Astrocyte (in vitro differentiated cells and primary cell): ENCODE data around the gene TRAPPC3L. TPM values are rescaled to one million over a fixed set of nuclear protein-coding genes. Genes with fewer than 3 reads are reported as not detected.
A peak's percentile ranks its signal among the peaks of the same experiment; 100 is the strongest.

Experiments used
- DNase-seq: peaks from one replicate; pipeline ENCODE4 v3.0.0-alpha.2; 2010; ENCODE audit warnings: low read depth
- FAIRE-seq: peaks from 2 replicates; lab custom pipeline; 2011; peaks lifted over from hg19 to GRCh38; lab: Jason Lieb, UNC
- H2AFZ ChIP-seq: 2 replicates; pipeline ENCODE4 v1.6.0; 2012; ENCODE audit warnings: low read depth, low read length, inconsistent platforms
- H3K27ac ChIP-seq: 2 replicates; pipeline ENCODE4 v1.5.1; 2011; ENCODE audit warnings: low read depth, low read length, inconsistent platforms
- H3K27me3 ChIP-seq: 2 replicates; pipeline ENCODE4 v1.6.0; 2011; ENCODE audit warnings: low read length, inconsistent platforms; ENCODE audit not compliant: insufficient read depth
- H3K36me3 ChIP-seq: 2 replicates; pipeline ENCODE4 v1.5.1; 2011; ENCODE audit warnings: low read length, inconsistent platforms; ENCODE audit not compliant: insufficient read depth
- H3K4me1 ChIP-seq: 2 replicates; pipeline ENCODE4 v1.5.1; 2011; ENCODE audit warnings: low read length, inconsistent platforms; ENCODE audit not compliant: insufficient read depth
- H3K4me2 ChIP-seq: 2 replicates; pipeline ENCODE4 v1.6.0; 2012; ENCODE audit warnings: low read length, inconsistent platforms
- H3K4me3 ChIP-seq: 2 replicates; pipeline ENCODE4 v1.5.1; 2011; ENCODE audit warnings: low read depth, mild to moderate bottlenecking, low read length, inconsistent platforms; ENCODE audit not compliant: insufficient read depth
- H3K79me2 ChIP-seq: 2 replicates; pipeline ENCODE4 v1.6.0; 2012; ENCODE audit warnings: mild to moderate bottlenecking, low read length, inconsistent platforms; ENCODE audit not compliant: insufficient read depth
- H3K9ac ChIP-seq: 2 replicates; pipeline ENCODE4 v1.6.0; 2012; ENCODE audit warnings: mild to moderate bottlenecking, low read length, inconsistent platforms
- H3K9me3 ChIP-seq: 2 replicates; pipeline ENCODE4 v1.5.1; 2012; ENCODE audit warnings: low read depth, mild to moderate bottlenecking, low read length, inconsistent platforms; ENCODE audit not compliant: insufficient read depth
- H4K20me1 ChIP-seq: 2 replicates; pipeline ENCODE4 v1.6.0; 2012; ENCODE audit warnings: low read length, inconsistent platforms; ENCODE audit not compliant: insufficient read depth
- H3K27ac Mint-ChIP-seq: one replicate; pipeline ENCODE4 v1.8.0; 2021; ENCODE audit warnings: mild to moderate bottlenecking, mixed read lengths; ENCODE audit not compliant: unreplicated experiment
- H3K27me3 Mint-ChIP-seq: one replicate; pipeline ENCODE4 v1.8.0; 2021; ENCODE audit warnings: low read depth, mixed read lengths; ENCODE audit not compliant: unreplicated experiment
- H3K36me3 Mint-ChIP-seq: one replicate; pipeline ENCODE4 v1.8.0; 2021; ENCODE audit warnings: low read depth, mixed read lengths; ENCODE audit not compliant: unreplicated experiment
- H3K4me1 Mint-ChIP-seq: one replicate; pipeline ENCODE4 v1.8.0; 2021; ENCODE audit warnings: low read depth, mixed read lengths; ENCODE audit not compliant: unreplicated experiment
- H3K4me3 Mint-ChIP-seq: one replicate; pipeline ENCODE4 v1.8.0; 2021; ENCODE audit warnings: mild to moderate bottlenecking, moderate library complexity, mixed read lengths; ENCODE audit not compliant: unreplicated experiment
- H3K9me3 Mint-ChIP-seq: one replicate; pipeline ENCODE4 v1.8.0; 2021; ENCODE audit warnings: mild to moderate bottlenecking, mixed read lengths; ENCODE audit not compliant: unreplicated experiment
- EZH2 ChIP-seq: IDR thresholded peaks from 2 replicates; pipeline ENCODE4 v1.6.1; 2012; ENCODE audit warnings: mild to moderate bottlenecking, low read length, inconsistent platforms; ENCODE audit not compliant: insufficient read depth
- total RNA-seq: library from RNA; stranded (reverse); gene quantifications from 2 replicates; pipeline ENCODE4 v1.2.1, GENCODE V29; 2021
- TF ChIP-seq, protein P1 (sequence below): IDR thresholded peaks from 2 replicates; pipeline ENCODE4 v1.5.1; 2011; ENCODE audit warnings: low read depth, mild to moderate bottlenecking, inconsistent platforms, low read length, moderate library complexity; ENCODE audit not compliant: insufficient read depth

The TRAPPC3L gene
- total RNA-seq, 1 donor from 2014 or later = not detected

DNA sequence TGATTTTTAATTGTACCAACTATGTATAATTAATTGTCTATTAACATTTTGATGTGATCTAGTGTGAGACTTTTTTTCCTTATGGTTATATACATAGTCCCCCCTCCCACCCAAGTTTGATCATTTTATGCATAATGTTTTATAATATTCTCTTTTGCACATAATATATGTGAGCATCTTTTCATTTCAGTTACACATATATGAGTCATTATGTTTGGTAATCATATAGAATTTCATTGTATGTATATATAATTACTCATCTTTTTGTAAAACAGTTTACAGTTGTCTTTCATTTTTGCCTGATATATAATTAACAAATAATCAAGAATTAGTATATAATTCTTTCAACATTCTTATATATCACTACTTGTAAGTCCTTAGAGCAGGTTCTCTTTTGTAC lies 40.8 kb upstream of the TRAPPC3L start:
- no peaks in the 10 kb centered on the region for H3K4me1 ChIP-seq
- H3K9me3 ChIP-seq = no peaks in the 10 kb centered on the region
- H3K27ac ChIP-seq = no peak overlapping the region
- H3K27ac Mint-ChIP-seq = no peak overlapping the region
- no peak overlapping the region for H3K4me3 Mint-ChIP-seq
- FAIRE-seq = no peak
- H3K9me3 Mint-ChIP-seq = no peaks in the 10 kb centered on the region
- no peaks in the 10 kb centered on the region for H3K27me3 ChIP-seq
- DNase-seq = no peak
- H2AFZ ChIP-seq = no peak overlapping the region
- H4K20me1 ChIP-seq = peaks cover 17% of the 10 kb centered on the region
- no peak overlapping the region for H3K9ac ChIP-seq
- H3K4me3 ChIP-seq = no peak overlapping the region
- no peaks in the 10 kb centered on the region for H3K27me3 Mint-ChIP-seq
- H3K36me3 ChIP-seq = peaks cover 25% of the 10 kb centered on the region
- peaks cover 3% of the 10 kb centered on the region for H3K36me3 Mint-ChIP-seq
- peaks cover 31% of the 10 kb centered on the region for H3K79me2 ChIP-seq
- no peak overlapping the region for H3K4me2 ChIP-seq
- no peaks in the 10 kb centered on the region for H3K4me1 Mint-ChIP-seq
- no peak for TF ChIP-seq EZH2
- TF ChIP-seq, protein P1, sequence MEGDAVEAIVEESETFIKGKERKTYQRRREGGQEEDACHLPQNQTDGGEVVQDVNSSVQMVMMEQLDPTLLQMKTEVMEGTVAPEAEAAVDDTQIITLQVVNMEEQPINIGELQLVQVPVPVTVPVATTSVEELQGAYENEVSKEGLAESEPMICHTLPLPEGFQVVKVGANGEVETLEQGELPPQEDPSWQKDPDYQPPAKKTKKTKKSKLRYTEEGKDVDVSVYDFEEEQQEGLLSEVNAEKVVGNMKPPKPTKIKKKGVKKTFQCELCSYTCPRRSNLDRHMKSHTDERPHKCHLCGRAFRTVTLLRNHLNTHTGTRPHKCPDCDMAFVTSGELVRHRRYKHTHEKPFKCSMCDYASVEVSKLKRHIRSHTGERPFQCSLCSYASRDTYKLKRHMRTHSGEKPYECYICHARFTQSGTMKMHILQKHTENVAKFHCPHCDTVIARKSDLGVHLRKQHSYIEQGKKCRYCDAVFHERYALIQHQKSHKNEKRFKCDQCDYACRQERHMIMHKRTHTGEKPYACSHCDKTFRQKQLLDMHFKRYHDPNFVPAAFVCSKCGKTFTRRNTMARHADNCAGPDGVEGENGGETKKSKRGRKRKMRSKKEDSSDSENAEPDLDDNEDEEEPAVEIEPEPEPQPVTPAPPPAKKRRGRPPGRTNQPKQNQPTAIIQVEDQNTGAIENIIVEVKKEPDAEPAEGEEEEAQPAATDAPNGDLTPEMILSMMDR = no peak

DNA sequence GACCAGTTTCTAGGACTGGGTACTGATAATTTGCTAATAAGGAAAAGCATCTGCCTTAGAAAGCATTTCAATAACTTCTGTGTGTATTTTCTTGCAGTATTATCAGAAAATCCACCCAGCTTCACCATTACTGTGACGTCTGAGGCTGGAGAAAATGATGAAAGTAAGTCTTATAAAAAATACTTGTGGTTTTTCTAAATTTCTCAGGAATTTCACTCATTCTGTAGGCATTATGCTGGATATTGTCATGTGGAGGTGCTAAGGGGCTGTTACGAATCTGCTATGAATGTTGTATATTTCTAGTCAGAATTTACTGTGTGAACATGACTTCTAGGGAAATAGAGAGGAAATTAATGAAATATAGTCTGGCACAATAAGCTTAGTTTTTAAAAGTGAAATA lies 34.7 kb upstream of the TRAPPC3L start:
- peak overlapping the region; percentile 48 for H3K27ac Mint-ChIP-seq
- Histone ChIP-seq H3K79me2 (peaks cover 70% of the 10 kb centered on the region), H2AFZ (no peak overlapping the region), H3K4me3 (no peak overlapping the region), H3K4me1 (no peaks in the 10 kb centered on the region), H3K9me3 (no peaks in the 10 kb centered on the region), H3K36me3 (peaks cover 14% of the 10 kb centered on the region), H3K4me2 (peak overlapping the region; percentile 14), H3K9ac (no peak overlapping the region), H4K20me1 (peaks cover 25% of the 10 kb centered on the region), H3K27ac (peak overlapping the region; percentile 28), H3K27me3 (no peaks in the 10 kb centered on the region)
- FAIRE-seq = no peak
- no peak for TF ChIP-seq EZH2
- TF ChIP-seq, protein P1 = no peak
- H3K4me3 Mint-ChIP-seq = no peak overlapping the region
- H3K4me1 Mint-ChIP-seq = peaks cover 20% of the 10 kb centered on the region
- DNase-seq = peak; percentile 69
- peaks cover 12% of the 10 kb centered on the region for H3K36me3 Mint-ChIP-seq
- no peaks in the 10 kb centered on the region for H3K27me3 Mint-ChIP-seq
- H3K9me3 Mint-ChIP-seq = no peaks in the 10 kb centered on the region

DNA sequence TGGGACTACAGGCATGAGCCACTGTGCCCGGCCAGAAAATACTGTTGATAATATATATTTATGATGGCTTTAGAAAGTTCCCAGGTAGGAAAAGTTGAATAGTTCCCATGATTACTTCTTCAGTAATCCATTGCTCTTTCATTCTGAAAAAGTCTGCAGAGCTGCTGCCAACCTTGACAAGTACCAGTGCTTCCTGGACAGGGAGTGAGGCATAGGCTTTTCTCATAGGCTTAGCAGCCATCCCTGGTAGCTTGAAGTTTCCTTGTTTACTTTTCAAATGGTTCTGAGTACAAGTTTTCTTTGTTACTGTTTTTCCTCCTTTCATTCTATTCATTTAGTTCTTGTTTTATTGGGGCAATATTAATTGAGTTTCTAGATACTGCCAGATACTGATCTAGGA lies 33.7 kb upstream of the TRAPPC3L start:
- no peaks in the 10 kb centered on the region for H3K4me1 ChIP-seq
- H3K36me3 ChIP-seq = peaks cover 12% of the 10 kb centered on the region
- Mint-ChIP-seq H3K4me1 (peaks cover 20% of the 10 kb centered on the region), H3K36me3 (peaks cover 9% of the 10 kb centered on the region), H3K27me3 (no peaks in the 10 kb centered on the region), H3K9me3 (no peaks in the 10 kb centered on the region), H3K4me3 (no peak overlapping the region), H3K27ac (no peak overlapping the region)
- TF ChIP-seq, protein P1 = no peak
- TF ChIP-seq EZH2 = no peak
- no peak for FAIRE-seq
- H3K27ac ChIP-seq = no peak overlapping the region
- H2AFZ ChIP-seq = no peak overlapping the region
- H3K27me3 ChIP-seq = no peaks in the 10 kb centered on the region
- H4K20me1 ChIP-seq = peaks cover 23% of the 10 kb centered on the region
- DNase-seq = no peak
- H3K9ac ChIP-seq = no peak overlapping the region
- H3K4me2 ChIP-seq = no peak overlapping the region
- no peaks in the 10 kb centered on the region for H3K9me3 ChIP-seq
- no peak overlapping the region for H3K4me3 ChIP-seq
- peaks cover 76% of the 10 kb centered on the region for H3K79me2 ChIP-seq
